ENCODE results near the gene MIEF1. TPM values are rescaled to one million over a fixed set of nuclear protein-coding genes. Genes with fewer than 3 reads are reported as not detected.

MIEF1 gene
- total RNA-seq, 1 experiment from 2014 or later = 49.4 TPM

GRCh38 chr22:39510529-39511149 lies 8.5 kb downstream of the MIEF1 start:
- no TSS peak for BruUV-seq (replicated peaks)

GRCh38 chr22:39511226-39511625 lies 9.1 kb downstream of the MIEF1 start:
- Mint-ChIP-seq H3K36me3 (ENCODE audit: insufficient read depth, unreplicated experiment) (peaks cover 84% of the 10 kb centered on the region), H3K4me3 (ENCODE audit: unreplicated experiment) (no peak overlapping the region), H3K4me1 (ENCODE audit: low read depth, unreplicated experiment) (peaks cover 16% of the 10 kb centered on the region), H3K9me3 (ENCODE audit: unreplicated experiment) (no peaks in the 10 kb centered on the region), H3K27ac (ENCODE audit: unreplicated experiment) (no peak overlapping the region), H3K27me3 (ENCODE audit: insufficient read depth, unreplicated experiment) (no peaks in the 10 kb centered on the region)
- CTCF ChIA-PET = no interaction called here
- no peak for DNase-seq
- H3K4me3 ChIP-seq (ENCODE audit: low read depth, low read length) = no peak overlapping the region
- no peaks in the 10 kb centered on the region for H3K4me1 ChIP-seq
- no peaks in the 10 kb centered on the region for H3K9me3 ChIP-seq
- POLR2A ChIA-PET = no interaction called here
- TF ChIP-seq CTCF (IDR thresholded peaks at IDR 0.05; ENCODE audit: insufficient read depth in 1 of 2, low read depth in 1 of 2, low read length in 1 of 2, severe bottlenecking in 1 of 2, unreplicated experiment in 1 of 2) = no peak
- intact Hi-C loops (cut with micrococcal nuclease; ENCODE audit: unreplicated experiment) = no loop called here
- peaks cover 11% of the 10 kb centered on the region for H3K36me3 ChIP-seq (ENCODE audit: control insufficient read depth, insufficient read depth, low read length)
- BruUV-seq (replicated peaks) = no TSS peak
- H3K27me3 ChIP-seq (replicated peaks; ENCODE audit: control insufficient read depth, insufficient read depth, low read length) = no peaks in the 10 kb centered on the region

More at GRCh38 chr22:39510529-39511149, 8.5 kb downstream of the MIEF1 start:
- no peak for DNase-seq
- Mint-ChIP-seq H3K27me3 (ENCODE audit: insufficient read depth, unreplicated experiment) (no peaks in the 10 kb centered on the region), H3K4me3 (ENCODE audit: unreplicated experiment) (no peak overlapping the region), H3K4me1 (ENCODE audit: low read depth, unreplicated experiment) (peaks cover 13% of the 10 kb centered on the region), H3K36me3 (ENCODE audit: insufficient read depth, unreplicated experiment) (peaks cover 84% of the 10 kb centered on the region), H3K27ac (ENCODE audit: unreplicated experiment) (no peak overlapping the region), H3K9me3 (ENCODE audit: unreplicated experiment) (no peaks in the 10 kb centered on the region)
- ChIA-PET POLR2A (no interaction called here), CTCF (no interaction called here)
- intact Hi-C loops (cut with micrococcal nuclease; ENCODE audit: unreplicated experiment) = no loop called here
- Histone ChIP-seq H3K9me3 (no peaks in the 10 kb centered on the region), H3K27me3 (replicated peaks; ENCODE audit: control insufficient read depth, insufficient read depth, low read length) (no peaks in the 10 kb centered on the region), H3K4me3 (ENCODE audit: low read depth, low read length) (no peak overlapping the region), H3K36me3 (ENCODE audit: control insufficient read depth, insufficient read depth, low read length) (peaks cover 11% of the 10 kb centered on the region), H3K4me1 (no peaks in the 10 kb centered on the region)
- no peak for TF ChIP-seq CTCF (IDR thresholded peaks at IDR 0.05; ENCODE audit: insufficient read depth in 1 of 2, low read depth in 1 of 2, low read length in 1 of 2, severe bottlenecking in 1 of 2, unreplicated experiment in 1 of 2)

GRCh38 chr22:39512026-39512425 lies 9.9 kb downstream of the MIEF1 start:
- intact Hi-C loops (cut with micrococcal nuclease; ENCODE audit: unreplicated experiment) = no loop called here
- Histone ChIP-seq H3K9me3 (no peaks in the 10 kb centered on the region), H3K4me1 (peaks cover 4% of the 10 kb centered on the region; the same call in 1 of the 2 replicates), H3K4me3 (ENCODE audit: low read depth, low read length) (no peak overlapping the region), H3K36me3 (ENCODE audit: control insufficient read depth, insufficient read depth, low read length) (peaks cover 11% of the 10 kb centered on the region), H3K27me3 (replicated peaks; ENCODE audit: control insufficient read depth, insufficient read depth, low read length) (no peaks in the 10 kb centered on the region)
- Mint-ChIP-seq H3K4me1 (ENCODE audit: low read depth, unreplicated experiment) (peaks cover 21% of the 10 kb centered on the region), H3K27ac (ENCODE audit: unreplicated experiment) (no peak overlapping the region), H3K4me3 (ENCODE audit: unreplicated experiment) (no peak overlapping the region), H3K9me3 (ENCODE audit: unreplicated experiment) (no peaks in the 10 kb centered on the region), H3K27me3 (ENCODE audit: insufficient read depth, unreplicated experiment) (no peaks in the 10 kb centered on the region), H3K36me3 (ENCODE audit: insufficient read depth, unreplicated experiment) (peaks cover 83% of the 10 kb centered on the region)
- DNase-seq = no peak
- TF ChIP-seq CTCF (IDR thresholded peaks at IDR 0.05; ENCODE audit: insufficient read depth in 1 of 2, low read depth in 1 of 2, low read length in 1 of 2, severe bottlenecking in 1 of 2, unreplicated experiment in 1 of 2) = no peak
- ChIA-PET CTCF (interaction anchor here (0.8 kb wide), 1 partner anchor 15 kb away, joined by 3 read pairs; no protein-coding TSS in a partner anchor), POLR2A (no interaction called here)
- no TSS peak for BruUV-seq (replicated peaks)

Data from Caco-2 (cell line).